ENCODE measurements around the gene FFAR4. TPM values are rescaled to one million over a fixed set of nuclear protein-coding genes. Genes with fewer than 3 reads are reported as not detected.
A peak's percentile ranks its signal among the peaks of the same experiment; 100 is the strongest.

Gene FFAR4
- polyA plus RNA-seq, 4 donors = 0.45 to 1.3 (median 0.99) TPM; not detected in 1

DNA sequence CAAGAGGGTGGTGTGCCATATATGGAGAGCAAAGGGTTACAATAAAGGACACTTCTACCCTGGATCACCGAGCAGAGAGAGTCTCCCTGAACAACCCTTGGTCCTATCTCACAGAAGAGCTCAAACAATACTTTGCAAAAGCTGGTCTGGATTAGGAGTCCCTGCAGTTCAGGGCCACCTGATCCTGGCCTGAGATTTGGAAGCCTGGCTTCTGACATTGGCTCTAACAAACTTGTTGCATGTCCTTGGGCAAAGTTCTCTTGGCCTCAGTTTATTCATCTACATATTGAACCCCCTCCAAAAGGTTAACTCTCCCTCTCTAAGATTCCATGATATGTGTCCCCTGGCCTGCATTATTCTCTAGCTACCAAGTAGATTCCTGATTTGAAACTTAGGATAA is 32.9 kb downstream of the FFAR4 start:
- DNase-seq (no peak), FAIRE-seq (no peak)
- H3K27ac ChIP-seq (ENCODE audit: low read depth in 1 of 3, low read length in 2 of 3) = no peak overlapping the region
- peaks cover 0 to 2% (median 0%) of the 10 kb centered on the region in 3 donors for H3K36me3 ChIP-seq (ENCODE audit: control insufficient read depth in 3 of 3, insufficient read depth in 2 of 3, low read depth in 1 of 3, low read length in 3 of 3)
- WGBS, 3 donors = 38 to 59% (median 38%) methylated on average over 1 of the region's 1 CpG
- H3K27me3 ChIP-seq (ENCODE audit: control insufficient read depth in 3 of 3, insufficient read depth in 3 of 3, low read length in 3 of 3) = peaks cover 3 to 36% (median 7%) of the 10 kb centered on the region in 3 donors
- H3K9me3 ChIP-seq (ENCODE audit: control insufficient read depth in 2 of 2, insufficient read depth in 1 of 2, low read depth in 1 of 2, low read length in 1 of 2) = no peaks in the 10 kb centered on the region
- H3K4me1 ChIP-seq (ENCODE audit: control insufficient read depth in 3 of 3, insufficient read depth in 2 of 3, low read depth in 1 of 3, low read length in 2 of 3) = no peaks in the 10 kb centered on the region
- H3K4me3 ChIP-seq (ENCODE audit: low read depth in 1 of 3, low read length in 3 of 3) = no peak overlapping the region

DNA sequence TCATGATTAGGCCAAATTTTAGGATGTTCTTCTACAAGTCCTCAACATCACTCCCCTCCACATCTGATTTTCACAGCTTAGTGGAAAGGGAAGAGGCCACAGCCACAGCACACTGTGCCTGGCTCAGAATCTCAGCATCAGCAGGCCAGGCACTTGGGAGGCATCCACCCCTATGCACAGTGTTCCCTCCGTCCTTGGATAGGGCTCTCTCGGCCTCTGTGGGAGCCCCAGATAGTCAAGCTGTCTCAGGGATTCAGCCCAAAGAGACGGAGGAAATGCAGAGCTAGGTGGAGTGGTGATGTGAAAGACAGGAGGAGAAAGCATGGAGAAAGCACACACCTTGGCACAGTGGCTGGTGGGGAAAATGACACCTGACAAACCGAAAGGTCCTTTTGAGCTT is 33.3 kb downstream of the FFAR4 start:
- peaks cover 0 to 2% (median 0%) of the 10 kb centered on the region in 3 donors for H3K36me3 ChIP-seq (ENCODE audit: control insufficient read depth in 3 of 3, insufficient read depth in 2 of 3, low read depth in 1 of 3, low read length in 3 of 3)
- no peak overlapping the region for H3K27ac ChIP-seq (ENCODE audit: low read depth in 1 of 3, low read length in 2 of 3)
- H3K4me1 ChIP-seq (ENCODE audit: control insufficient read depth in 3 of 3, insufficient read depth in 2 of 3, low read depth in 1 of 3, low read length in 2 of 3) = no peaks in the 10 kb centered on the region
- FAIRE-seq = no peak
- no peak overlapping the region for H3K4me3 ChIP-seq (ENCODE audit: low read depth in 1 of 3, low read length in 3 of 3)
- DNase-seq = no peak
- peaks cover 3 to 36% (median 7%) of the 10 kb centered on the region in 3 donors for H3K27me3 ChIP-seq (ENCODE audit: control insufficient read depth in 3 of 3, insufficient read depth in 3 of 3, low read length in 3 of 3)
- 86 to 91% (median 88%) methylated on average over 4 of the region's 4 CpGs for WGBS, 3 donors
- H3K9me3 ChIP-seq (ENCODE audit: control insufficient read depth in 2 of 2, insufficient read depth in 1 of 2, low read depth in 1 of 2, low read length in 1 of 2) = no peaks in the 10 kb centered on the region

DNA sequence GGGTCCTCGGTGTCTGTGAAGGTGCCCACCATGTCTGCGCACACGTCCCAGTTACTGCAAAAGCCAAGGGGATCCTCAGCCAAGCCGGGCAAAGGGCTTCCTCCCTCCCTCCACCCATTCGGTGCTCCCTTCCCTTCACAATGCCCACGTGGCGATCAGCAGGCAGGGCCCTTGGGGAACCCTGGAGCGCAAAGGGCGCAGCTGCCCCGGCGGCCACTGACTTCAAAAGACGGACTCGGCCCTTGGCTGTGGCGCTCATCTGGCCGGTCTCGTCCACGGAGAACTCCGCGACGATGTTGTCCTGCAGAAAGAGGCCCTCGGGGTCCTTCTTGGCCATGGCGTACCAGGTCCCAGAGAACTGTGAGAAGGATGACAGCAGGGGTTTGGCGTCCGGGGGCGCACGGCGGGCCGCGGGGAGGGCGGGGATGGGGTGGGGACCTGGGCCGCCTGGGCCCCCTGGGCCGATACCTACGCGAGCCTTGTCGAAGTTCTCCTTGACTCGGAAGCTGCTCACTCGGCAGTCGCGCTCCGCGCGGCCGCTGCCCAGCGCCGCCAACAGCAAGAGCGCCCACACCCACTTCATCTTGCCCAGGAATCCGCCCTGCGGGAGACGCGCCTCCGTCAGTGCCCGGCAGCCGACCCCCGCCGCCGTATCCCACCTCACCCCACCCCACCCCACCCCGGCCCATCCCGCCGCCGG is 34.1 kb downstream of the FFAR4 start:
- H3K27me3 ChIP-seq (ENCODE audit: control insufficient read depth in 3 of 3, insufficient read depth in 3 of 3, low read length in 3 of 3) = peaks cover 3 to 38% (median 7%) of the 10 kb centered on the region in 3 donors
- 10 to 14% (median 12%) methylated on average over 47 to 60 of the region's 60 CpGs for WGBS, 3 donors
- H3K4me3 ChIP-seq (ENCODE audit: low read depth in 1 of 3, low read length in 3 of 3) = peak overlapping the region; percentile 3 to 35 (median 24)
- FAIRE-seq = no peak
- no peaks in the 10 kb centered on the region for H3K4me1 ChIP-seq (ENCODE audit: control insufficient read depth in 3 of 3, insufficient read depth in 2 of 3, low read depth in 1 of 3, low read length in 2 of 3)
- H3K27ac ChIP-seq (ENCODE audit: low read depth in 1 of 3, low read length in 2 of 3) = no peak overlapping the region
- H3K9me3 ChIP-seq (ENCODE audit: control insufficient read depth in 2 of 2, insufficient read depth in 1 of 2, low read depth in 1 of 2, low read length in 1 of 2) = no peaks in the 10 kb centered on the region
- peaks cover 0 to under 1% (median 0%) of the 10 kb centered on the region in 3 donors for H3K36me3 ChIP-seq (ENCODE audit: control insufficient read depth in 3 of 3, insufficient read depth in 2 of 3, low read depth in 1 of 3, low read length in 3 of 3)
- DNase-seq = peak; percentile 10 to 74

DNA sequence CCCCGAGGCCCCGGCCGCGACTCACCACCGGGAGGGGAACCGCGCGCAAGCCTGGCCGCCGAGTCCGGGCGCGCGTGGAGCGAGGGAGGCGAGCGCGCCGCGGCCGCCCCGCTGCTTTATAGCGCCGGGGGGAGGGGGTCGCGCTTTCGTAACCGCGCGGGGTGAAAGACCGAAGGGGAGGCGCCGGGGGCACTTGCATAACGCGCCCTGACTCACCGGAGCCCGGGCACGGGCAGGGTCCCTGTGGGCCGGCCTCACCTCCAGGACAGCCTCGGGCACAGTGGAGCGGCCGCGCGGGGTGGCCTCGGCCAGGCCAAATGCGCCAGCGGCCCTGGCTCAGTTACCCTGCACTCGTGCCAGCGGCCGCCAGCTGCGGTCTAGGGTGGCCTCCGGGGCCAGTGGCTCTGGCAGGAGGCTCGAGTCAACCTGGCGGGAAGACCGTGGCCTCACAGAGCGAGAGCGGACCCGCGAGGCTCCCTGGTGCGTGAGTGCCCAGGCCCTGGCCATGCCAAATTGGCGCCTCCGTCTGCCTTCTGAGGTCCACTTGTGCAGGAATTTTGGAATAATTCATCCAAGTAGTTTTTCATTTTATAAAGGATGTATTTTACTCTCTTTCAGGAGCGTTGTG is 34.8 kb downstream of the FFAR4 start, which contains the start of gene RBP4:
Gene RBP4, minus strand, starts transcription at position 90 of the 628 bp plus-strand sequence. CDS start 207 bp downstream, outside the sequence.
- Histone ChIP-seq H3K27ac (ENCODE audit: low read depth in 1 of 3, low read length in 2 of 3) (no peak within 1 kb of the TSS), H3K9me3 (ENCODE audit: control insufficient read depth in 2 of 2, insufficient read depth in 1 of 2, low read depth in 1 of 2, low read length in 1 of 2) (no peaks in the 10 kb centered on the region), H3K4me3 (ENCODE audit: low read depth in 1 of 3, low read length in 3 of 3) (peak within 1 kb of the TSS; percentile 24 to 35 (median 31)), H3K4me1 (ENCODE audit: control insufficient read depth in 3 of 3, insufficient read depth in 2 of 3, low read depth in 1 of 3, low read length in 2 of 3) (no peaks in the 10 kb centered on the region), H3K27me3 (ENCODE audit: control insufficient read depth in 3 of 3, insufficient read depth in 3 of 3, low read length in 3 of 3) (peaks cover 3 to 38% (median 7%) of the 10 kb centered on the region in 3 donors), H3K36me3 (ENCODE audit: control insufficient read depth in 3 of 3, insufficient read depth in 2 of 3, low read depth in 1 of 3, low read length in 3 of 3) (no peaks in the 10 kb centered on the region)
- FAIRE-seq (no peak), DNase-seq (peak in 1 of 2 donors; percentile 79)
- 1 to 3% (median 2%) methylated on average over 38 to 63 of the region's 63 CpGs for WGBS, 3 donors

DNA sequence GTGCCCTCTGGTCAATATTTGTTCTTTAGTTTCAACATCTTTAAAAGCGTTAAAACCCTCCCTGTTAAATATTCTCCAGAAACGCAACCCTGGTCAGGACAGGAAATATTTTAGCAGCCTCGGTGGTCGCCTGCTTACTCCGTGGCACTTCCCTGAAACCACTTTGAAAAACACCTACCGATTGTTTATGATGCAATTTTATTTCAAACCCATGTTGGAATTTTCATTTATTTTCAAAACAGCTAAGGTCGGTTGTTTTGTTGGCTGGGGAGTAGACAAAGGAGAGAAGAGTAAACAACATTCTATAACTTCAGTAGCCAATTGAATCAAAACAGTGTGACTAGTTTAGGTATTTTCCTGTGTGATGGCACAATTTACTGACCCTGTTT is 35.3 kb downstream of the FFAR4 start:
- Histone ChIP-seq H3K9me3 (ENCODE audit: control insufficient read depth in 2 of 2, insufficient read depth in 1 of 2, low read depth in 1 of 2, low read length in 1 of 2) (no peaks in the 10 kb centered on the region), H3K4me1 (ENCODE audit: control insufficient read depth in 3 of 3, insufficient read depth in 2 of 3, low read depth in 1 of 3, low read length in 2 of 3) (no peaks in the 10 kb centered on the region), H3K4me3 (ENCODE audit: low read depth in 1 of 3, low read length in 3 of 3) (peak overlapping the region in 1 of 3 donors; percentile 31), H3K27ac (ENCODE audit: low read depth in 1 of 3, low read length in 2 of 3) (no peak overlapping the region), H3K27me3 (ENCODE audit: control insufficient read depth in 3 of 3, insufficient read depth in 3 of 3, low read length in 3 of 3) (peaks cover 3 to 38% (median 7%) of the 10 kb centered on the region in 3 donors), H3K36me3 (ENCODE audit: control insufficient read depth in 3 of 3, insufficient read depth in 2 of 3, low read depth in 1 of 3, low read length in 3 of 3) (no peaks in the 10 kb centered on the region)
- FAIRE-seq (no peak), DNase-seq (no peak)
- 6 to 8% (median 7%) methylated on average over 7 of the region's 7 CpGs for WGBS, 3 donors

DNA sequence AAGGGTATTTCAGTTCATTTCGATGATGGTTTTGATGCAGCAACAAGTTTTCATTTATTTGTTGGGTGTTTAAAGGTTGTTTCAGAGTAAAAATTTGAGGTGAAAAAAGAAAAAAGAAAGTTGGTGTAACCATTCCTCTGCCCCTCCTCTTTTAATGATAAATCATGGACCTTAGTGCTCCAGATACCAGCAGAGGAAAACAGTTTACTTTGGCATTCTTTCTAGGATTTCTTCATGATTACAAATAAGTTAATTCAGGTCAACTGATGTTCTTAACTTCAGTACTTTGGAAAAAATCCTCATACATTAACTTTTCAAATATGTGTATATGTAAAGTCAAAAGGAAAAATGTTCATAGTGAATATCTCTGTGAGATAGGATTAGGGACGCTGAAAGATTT is 36.6 kb downstream of the FFAR4 start:
- no peak for FAIRE-seq
- Histone ChIP-seq H3K36me3 (ENCODE audit: control insufficient read depth in 3 of 3, insufficient read depth in 2 of 3, low read depth in 1 of 3, low read length in 3 of 3) (no peaks in the 10 kb centered on the region), H3K9me3 (ENCODE audit: control insufficient read depth in 2 of 2, insufficient read depth in 1 of 2, low read depth in 1 of 2, low read length in 1 of 2) (no peaks in the 10 kb centered on the region), H3K4me3 (ENCODE audit: low read depth in 1 of 3, low read length in 3 of 3) (no peak overlapping the region), H3K27ac (ENCODE audit: low read depth in 1 of 3, low read length in 2 of 3) (no peak overlapping the region), H3K27me3 (ENCODE audit: control insufficient read depth in 3 of 3, insufficient read depth in 3 of 3, low read length in 3 of 3) (peaks cover 5 to 38% (median 7%) of the 10 kb centered on the region in 3 donors), H3K4me1 (ENCODE audit: control insufficient read depth in 3 of 3, insufficient read depth in 2 of 3, low read depth in 1 of 3, low read length in 2 of 3) (no peaks in the 10 kb centered on the region)
- 90 to 96% (median 93%) methylated on average over 2 of the region's 2 CpGs for WGBS, 3 donors
- no peak for DNase-seq

DNA sequence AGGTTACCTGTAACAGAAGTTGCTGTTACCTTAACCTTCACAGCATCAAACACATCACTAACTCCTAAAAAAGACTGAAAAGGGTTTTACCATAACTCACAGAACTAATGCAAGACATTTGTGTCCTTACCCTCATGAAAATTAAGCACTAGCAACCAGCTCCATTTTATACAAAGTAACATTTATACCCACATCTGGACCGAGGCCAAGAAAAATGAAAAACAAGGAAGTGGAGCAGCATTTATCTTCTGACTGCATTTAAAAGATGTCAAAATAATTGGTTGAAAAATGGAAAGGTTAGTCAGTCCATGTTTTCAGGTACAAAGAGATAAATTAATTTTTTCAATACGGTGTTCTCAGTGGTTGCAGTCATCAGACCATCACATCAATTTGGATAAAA is 37.7 kb downstream of the FFAR4 start:
- 16 to 37% (median 21%) methylated on average over 2 of the region's 2 CpGs for WGBS, 3 donors

DNA sequence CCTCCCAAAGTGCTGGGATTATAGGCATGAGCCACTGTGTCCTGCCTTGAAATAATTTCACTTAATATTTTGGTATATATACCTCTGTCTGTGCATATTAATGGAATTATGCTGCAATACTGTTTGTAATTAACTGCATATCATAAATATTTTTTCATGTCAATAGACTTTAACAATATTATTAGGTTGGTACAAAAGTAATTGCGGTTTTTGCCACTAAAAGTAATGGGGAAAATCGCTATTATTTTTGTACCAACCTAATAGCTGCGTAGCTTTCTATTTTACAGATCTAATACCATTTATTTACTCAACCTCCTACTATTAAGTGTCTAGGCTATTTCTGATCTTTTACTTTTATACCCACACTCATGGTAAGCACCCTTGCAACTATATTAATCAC is 42.0 kb downstream of the FFAR4 start:
- DNase-seq (no peak), FAIRE-seq (no peak)
- Histone ChIP-seq H3K9me3 (ENCODE audit: control insufficient read depth in 2 of 2, insufficient read depth in 1 of 2, low read depth in 1 of 2, low read length in 1 of 2) (no peaks in the 10 kb centered on the region), H3K36me3 (ENCODE audit: control insufficient read depth in 3 of 3, insufficient read depth in 2 of 3, low read depth in 1 of 3, low read length in 3 of 3) (no peaks in the 10 kb centered on the region), H3K27ac (ENCODE audit: low read depth in 1 of 3, low read length in 2 of 3) (no peak overlapping the region), H3K27me3 (ENCODE audit: control insufficient read depth in 3 of 3, insufficient read depth in 3 of 3, low read length in 3 of 3) (peaks cover 0 to 9% (median 4%) of the 10 kb centered on the region in 3 donors), H3K4me3 (ENCODE audit: low read depth in 1 of 3, low read length in 3 of 3) (no peak overlapping the region), H3K4me1 (ENCODE audit: control insufficient read depth in 3 of 3, insufficient read depth in 2 of 3, low read depth in 1 of 3, low read length in 2 of 3) (no peaks in the 10 kb centered on the region)
- WGBS, 3 donors = 81 to 89% (median 84%) methylated on average over 3 of the region's 3 CpGs

More for the DNA sequence above, 37.7 kb downstream of the FFAR4 start:
- DNase-seq = no peak
- Histone ChIP-seq H3K4me1 (ENCODE audit: control insufficient read depth in 3 of 3, insufficient read depth in 2 of 3, low read depth in 1 of 3, low read length in 2 of 3) (no peaks in the 10 kb centered on the region), H3K27me3 (ENCODE audit: control insufficient read depth in 3 of 3, insufficient read depth in 3 of 3, low read length in 3 of 3) (peaks cover 7 to 38% (median 7%) of the 10 kb centered on the region in 3 donors), H3K4me3 (ENCODE audit: low read depth in 1 of 3, low read length in 3 of 3) (no peak overlapping the region), H3K9me3 (ENCODE audit: control insufficient read depth in 2 of 2, insufficient read depth in 1 of 2, low read depth in 1 of 2, low read length in 1 of 2) (no peaks in the 10 kb centered on the region), H3K27ac (ENCODE audit: low read depth in 1 of 3, low read length in 2 of 3) (no peak overlapping the region), H3K36me3 (ENCODE audit: control insufficient read depth in 3 of 3, insufficient read depth in 2 of 3, low read depth in 1 of 3, low read length in 3 of 3) (no peaks in the 10 kb centered on the region)
- no peak for FAIRE-seq

All from small intestine (tissue), 7 donors.